ENCODE measurements around the gene IKZF4.

- TF ChIP-seq, protein P1, sequence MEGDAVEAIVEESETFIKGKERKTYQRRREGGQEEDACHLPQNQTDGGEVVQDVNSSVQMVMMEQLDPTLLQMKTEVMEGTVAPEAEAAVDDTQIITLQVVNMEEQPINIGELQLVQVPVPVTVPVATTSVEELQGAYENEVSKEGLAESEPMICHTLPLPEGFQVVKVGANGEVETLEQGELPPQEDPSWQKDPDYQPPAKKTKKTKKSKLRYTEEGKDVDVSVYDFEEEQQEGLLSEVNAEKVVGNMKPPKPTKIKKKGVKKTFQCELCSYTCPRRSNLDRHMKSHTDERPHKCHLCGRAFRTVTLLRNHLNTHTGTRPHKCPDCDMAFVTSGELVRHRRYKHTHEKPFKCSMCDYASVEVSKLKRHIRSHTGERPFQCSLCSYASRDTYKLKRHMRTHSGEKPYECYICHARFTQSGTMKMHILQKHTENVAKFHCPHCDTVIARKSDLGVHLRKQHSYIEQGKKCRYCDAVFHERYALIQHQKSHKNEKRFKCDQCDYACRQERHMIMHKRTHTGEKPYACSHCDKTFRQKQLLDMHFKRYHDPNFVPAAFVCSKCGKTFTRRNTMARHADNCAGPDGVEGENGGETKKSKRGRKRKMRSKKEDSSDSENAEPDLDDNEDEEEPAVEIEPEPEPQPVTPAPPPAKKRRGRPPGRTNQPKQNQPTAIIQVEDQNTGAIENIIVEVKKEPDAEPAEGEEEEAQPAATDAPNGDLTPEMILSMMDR (IDR thresholded peaks at IDR 0.05), result no peak
- TF ChIP-seq POLR2A (IDR thresholded peaks at IDR 0.05), result no peak
Observed at GRCh38 chr12:56010111-56010570, 10.7 kb upstream of the IKZF4 start.
